Keratinocyte (primary cell): ENCODE measurements around the gene COPG2. TPM values are rescaled to one million over a fixed set of nuclear protein-coding genes. Genes with fewer than 3 reads are reported as not detected.
"Not testable (repeated sequence)": the region's sequence is repeated elsewhere in the genome, so short reads cannot be mapped to it uniquely, and the experiment has no call there.

Experiments used
- DNase-seq: peaks from one replicate; pipeline ENCODE4 v3.0.0-alpha.2; 2011; ENCODE audit warnings: low read depth, missing footprints, low spot score
- FAIRE-seq: peaks from 2 replicates; lab custom pipeline; 2011; peaks lifted over from hg19 to GRCh38; lab: Jason Lieb, UNC
- H2AFZ ChIP-seq: 2 replicates; pipeline ENCODE4 v1.6.0; 2012; ENCODE audit warnings: low read length, control low read depth, inconsistent platforms; ENCODE audit not compliant: control insufficient read depth
- H3K27ac ChIP-seq: 2 replicates; pipeline ENCODE4 v1.5.1; 2011; ENCODE audit warnings: low read length; ENCODE audit not compliant: control insufficient read depth, insufficient read depth
- H3K27me3 ChIP-seq: 3 replicates; pipeline ENCODE4 v1.6.0; 2011; ENCODE audit warnings: low read length; ENCODE audit not compliant: control insufficient read depth, insufficient read depth; ENCODE audit errors: extremely low read depth
- H3K36me3 ChIP-seq, 2 experiments: 2 replicates in 1 of 2; 3 replicates in 1 of 2; pipeline ENCODE4 v1.5.1; 2011; ENCODE audit warnings: low read length in 2 of 2, mild to moderate bottlenecking in 1 of 2; ENCODE audit not compliant: control insufficient read depth in 2 of 2, insufficient read depth in 2 of 2; ENCODE audit errors: extremely low read depth in 1 of 2
- H3K4me1 ChIP-seq: 3 replicates; pipeline ENCODE4 v1.5.1; 2011; ENCODE audit warnings: low read length; ENCODE audit not compliant: control insufficient read depth, insufficient read depth; ENCODE audit errors: extremely low read depth
- H3K4me2 ChIP-seq: 3 replicates; pipeline ENCODE4 v1.6.0; 2011; ENCODE audit warnings: low read depth, low read length; ENCODE audit not compliant: control insufficient read depth, insufficient read depth; ENCODE audit errors: extremely low read depth
- H3K4me3 ChIP-seq, 3 experiments: fragments of 200-600 bp in 1 of 3; sonication (generic) in 1 of 3; 2 replicates in 2 of 3; 3 replicates in 1 of 3; pipeline ENCODE4 v1.5.1; 2011 to 2016; ENCODE audit warnings: low read length in 3 of 3, mild to moderate bottlenecking in 3 of 3, control low read depth in 2 of 3, inconsistent platforms in 1 of 3, low read depth in 1 of 3, mixed read lengths in 1 of 3, mixed run types in 1 of 3, moderate library complexity in 1 of 3; ENCODE audit not compliant: control insufficient read depth in 2 of 3, insufficient read depth in 2 of 3; ENCODE audit errors: extremely low read depth in 1 of 3
- H3K79me2 ChIP-seq: 2 replicates; pipeline ENCODE4 v1.6.0; 2012; ENCODE audit warnings: low read length; ENCODE audit not compliant: control insufficient read depth, insufficient read depth
- H3K9ac ChIP-seq: 3 replicates; pipeline ENCODE4 v1.6.0; 2011; ENCODE audit warnings: low read length; ENCODE audit not compliant: control insufficient read depth, insufficient read depth; ENCODE audit errors: extremely low read depth
- H3K9me1 ChIP-seq: 3 replicates; pipeline ENCODE4 v1.6.0; 2011; ENCODE audit warnings: low read length; ENCODE audit not compliant: control insufficient read depth, insufficient read depth; ENCODE audit errors: extremely low read depth
- H3K9me3 ChIP-seq: 2 replicates; pipeline ENCODE4 v1.5.1; 2012; ENCODE audit warnings: low read depth, low read length; ENCODE audit not compliant: control insufficient read depth
- H4K20me1 ChIP-seq: 3 replicates; pipeline ENCODE4 v1.6.0; 2011; ENCODE audit warnings: low read length; ENCODE audit not compliant: control insufficient read depth, insufficient read depth; ENCODE audit errors: extremely low read depth
- CTCF ChIP-seq, 3 experiments: IDR thresholded peaks in 1 of 3; conservative IDR thresholded peaks in 1 of 3; optimal IDR thresholded peaks in 1 of 3; 2 replicates in 2 of 3; 3 replicates in 1 of 3; pipeline versions ENCODE3 to v1.5.1; 2011; ENCODE audit warnings: low read length in 3 of 3, mild to moderate bottlenecking in 3 of 3, moderate library complexity in 2 of 3, control low read depth in 1 of 3, inconsistent platforms in 1 of 3; ENCODE audit not compliant: insufficient read depth in 2 of 3; ENCODE audit errors: extremely low read depth in 1 of 3
- EZH2 ChIP-seq: IDR thresholded peaks from one replicate; pipeline ENCODE4 v1.6.1; 2012; ENCODE audit warnings: inconsistent platforms, mild to moderate bottlenecking, low read length, moderate library complexity
- dilution Hi-C: fragments of 300-500 bp; cut with MboI; formaldehyde crosslinking; loops from one replicate; pipeline ENCODE4 v1.7.0; 2020; ENCODE audit warnings: low sequenced_read_pairs; ENCODE audit not compliant: extremely low pct_ligation_motif_present
- polyA plus RNA-seq, 5 experiments: library from polyadenylated mRNA; depleted of rRNA in 3 of 5; stranded (reverse) in 3 of 5; stranded (forward) in 1 of 5; unstranded in 1 of 5; fragments of >200 nt; gene quantifications; 1 replicate in 1 of 5; 2 replicates in 3 of 5; 3 replicates in 1 of 5; pipeline versions ENCODE4 v1.2.1 to v1.2.3, GENCODE V29; 2011 to 2012; ENCODE audit warnings: missing spikeins in 2 of 5, low read depth in 1 of 5, low replicate concordance in 1 of 5

Gene COPG2
- polyA plus RNA-seq, 1 donor (not counting 4 experiments of a cell fraction or from before 2014, with no cell fraction given): 38.8 TPM

GRCh38 chr7:130595986-130596385 is 72.6 kb downstream of the COPG2 start:
- no peaks in the 10 kb centered on the region for H4K20me1 ChIP-seq
- no peak overlapping the region for H3K4me3 ChIP-seq
- H3K79me2 ChIP-seq: no peaks in the 10 kb centered on the region
- no peak for TF ChIP-seq EZH2
- no peak for TF ChIP-seq CTCF (optimal IDR thresholded peaks at IDR 0.05 in 1 of 3, IDR thresholded peaks at IDR 0.05 in 1 of 3, conservative IDR thresholded peaks at IDR 0.05 in 1 of 3; ENCODE audit: extremely low read depth in 1 of 3, insufficient read depth in 2 of 3, low read length in 3 of 3)
- H3K27ac ChIP-seq: no peak overlapping the region
- H3K36me3 ChIP-seq: no peaks in the 10 kb centered on the region
- FAIRE-seq (no peak), DNase-seq (no peak)
- H3K9me1 ChIP-seq: no peaks in the 10 kb centered on the region
- no peak overlapping the region for H2AFZ ChIP-seq
- dilution Hi-C loops: no loop called here
- H3K27me3 ChIP-seq: no peaks in the 10 kb centered on the region
- H3K4me2 ChIP-seq: no peak overlapping the region
- H3K4me1 ChIP-seq: no peaks in the 10 kb centered on the region
- no peak overlapping the region for H3K9ac ChIP-seq
- no peaks in the 10 kb centered on the region for H3K9me3 ChIP-seq

- H3K9ac ChIP-seq: no peak overlapping the region
- no peak overlapping the region for H3K4me2 ChIP-seq
- no peaks in the 10 kb centered on the region for H3K79me2 ChIP-seq
- peak; percentile 32 for FAIRE-seq
- H3K36me3 ChIP-seq: no peaks in the 10 kb centered on the region
- H3K4me1 ChIP-seq: no peaks in the 10 kb centered on the region
- H3K27ac ChIP-seq: no peak overlapping the region
- no peaks in the 10 kb centered on the region for H4K20me1 ChIP-seq
- H3K9me3 ChIP-seq: no peaks in the 10 kb centered on the region
- DNase-seq: no peak
- no peaks in the 10 kb centered on the region for H3K27me3 ChIP-seq
- TF ChIP-seq CTCF (optimal IDR thresholded peaks at IDR 0.05 in 1 of 3, IDR thresholded peaks at IDR 0.05 in 1 of 3, conservative IDR thresholded peaks at IDR 0.05 in 1 of 3; ENCODE audit: extremely low read depth in 1 of 3, insufficient read depth in 2 of 3, low read length in 3 of 3) (no peak), EZH2 (no peak)
- H2AFZ ChIP-seq: no peak overlapping the region
- H3K9me1 ChIP-seq: no peaks in the 10 kb centered on the region
- dilution Hi-C loops: no loop called here
- no peak overlapping the region for H3K4me3 ChIP-seq
Observed at GRCh38 chr7:130593033-130593432, 75.5 kb downstream of the COPG2 start.

GRCh38 chr7:130591464-130591863 is 77.1 kb downstream of the COPG2 start:
- H3K4me2 ChIP-seq, H3K27me3 ChIP-seq, FAIRE-seq, H3K79me2 ChIP-seq, H3K36me3 ChIP-seq, H3K9ac ChIP-seq, DNase-seq, H3K9me3 ChIP-seq, H2AFZ ChIP-seq, H3K9me1 ChIP-seq, H3K27ac ChIP-seq, H3K4me1 ChIP-seq, dilution Hi-C loops, H3K4me3 ChIP-seq, H4K20me1 ChIP-seq: not testable (repeated sequence)

GRCh38 chr7:130585932-130586331 is 82.6 kb downstream of the COPG2 start:
- H3K9me1 ChIP-seq, H3K4me3 ChIP-seq, H3K4me2 ChIP-seq, DNase-seq, H3K9me3 ChIP-seq, H3K27me3 ChIP-seq, H4K20me1 ChIP-seq, FAIRE-seq, H3K9ac ChIP-seq, H3K79me2 ChIP-seq, H3K4me1 ChIP-seq, H3K36me3 ChIP-seq, dilution Hi-C loops, H3K27ac ChIP-seq, H2AFZ ChIP-seq: not testable (repeated sequence)
